Heart right ventricle (tissue), 16 donors: Measurements from ENCODE around the gene ADCY5. TPM values are rescaled to one million over a fixed set of nuclear protein-coding genes. Genes with fewer than 3 reads are reported as not detected.
A peak's percentile ranks its signal among the peaks of the same experiment; 100 is the strongest.

Experiments used
- ATAC-seq, 8 donors: fragments of 200-7000 bp; cut with Tn5 transposase; one replicate each; pipeline ENCODE4 v1.9.1; 2020; ENCODE audit warnings: mild to moderate bottlenecking in 8 of 8, moderate library complexity in 8 of 8, moderate number of reproducible peaks in 1 of 8
- DNase-seq, 2 donors: peaks; one replicate each; pipeline ENCODE4 v3.0.0-alpha.2; 2020
- H3K27ac ChIP-seq, 10 donors: fragments of 200-600 bp; sonication (generic) in 2 of 10; one replicate each; pipeline versions ENCODE4 v1.5.0 to v1.8.0; 2020 to 2022; ENCODE audit warnings: mild to moderate bottlenecking in 3 of 10
- H3K27me3 ChIP-seq, 7 donors: fragments of 200-600 bp; one replicate each; pipeline ENCODE4 v1.8.0; 2021 to 2022; ENCODE audit warnings: mild to moderate bottlenecking in 2 of 7
- H3K36me3 ChIP-seq, 9 donors: fragments of 200-600 bp; sonication (generic) in 1 of 9; one replicate each; pipeline versions ENCODE4 v1.5.0 to v1.8.0; 2020 to 2022; ENCODE audit warnings: mild to moderate bottlenecking in 2 of 9
- H3K4me1 ChIP-seq, 9 donors: fragments of 200-600 bp; sonication (generic) in 1 of 9; one replicate each; pipeline versions ENCODE4 v1.5.0 to v1.8.0; 2020 to 2022; ENCODE audit warnings: mild to moderate bottlenecking in 4 of 9
- H3K4me3 ChIP-seq, 10 donors: fragments of 200-600 bp; sonication (generic) in 2 of 10; one replicate each; pipeline versions ENCODE4 v1.5.0 to v1.8.0; 2020 to 2022; ENCODE audit warnings: mild to moderate bottlenecking in 7 of 10, moderate library complexity in 2 of 10
- H3K9me3 ChIP-seq, 11 donors: fragments of 200-600 bp in 10 of 11; sonication (generic) in 2 of 11; one replicate each; pipeline versions ENCODE4 v1.5.0 to v1.8.0; 2013 to 2022; ENCODE audit warnings: mild to moderate bottlenecking in 2 of 11, control low read depth in 1 of 11, moderate library complexity in 1 of 11
- WGBS, 2 donors: extraction: QIAGEN DNeasy Blood & Tissue Kit; methylation state at CpG; one replicate each; pipeline ENCODE4 v1.1.7; 2013; ENCODE audit warnings: inconsistent platforms in 1 of 2; 5-methylcytosine and 5-hydroxymethylcytosine counted together
- intact Hi-C, 10 donors: fragments of 100-400 bp; cut with DNase I; formaldehyde crosslinking; loops; one replicate each; pipeline versions ENCODE4 v1.11.1 to v1.14.2; 2022
- polyA plus RNA-seq, 2 donors: library from polyadenylated mRNA; stranded (reverse); fragments of 200-250 nt; gene quantifications; one replicate each; pipeline ENCODE4 v1.2.3, GENCODE V29; 2013
- total RNA-seq, 10 donors: library from RNA; stranded (reverse); fragmentation: NEBNext Ultra II Directional in 3 of 10; extraction: Animal tissue kit (Norgen Biotek cat#: 25700) in 3 of 10; gene quantifications; one replicate each; pipeline versions ENCODE4 v1.2.1 to v1.2.4, GENCODE V29; 2021 to 2023
- TF ChIP-seq, protein P1 (sequence below), 9 donors: fragments of 200-600 bp; sonication (generic) in 2 of 9; IDR thresholded peaks; one replicate each; pipeline versions ENCODE4 v1.5.0 to v1.8.0; 2021 to 2022; ENCODE audit warnings: antibody characterized with exemption in 9 of 9, mild to moderate bottlenecking in 5 of 9, moderate library complexity in 1 of 9
- donor health status: Arrhythmogenic right ventricular cardiomyopathy.
- donor health status: ischemic (EF 13 %, LVEDD 7.1; RV severe dilation, severe dysfunction).
- donor health status: healthy with polysubstance abuse.
- donor health status: DM: no; HTN: yes; CAD: no.
- donor health status: DM: no; HTN: no; CAD: no.
- donor health status: ischemic (EF 25% LVEDD 6.9; RV normal size, moderate dysfunction).
- donor health status: ischemic (EF 25% LVEDD 5.7; RV mildly dilated, moderate dysfunction).
- donor health status: healthy.
- donor health status: DM: yes; HTN: yes; CAD: no.
- donor health status: Ischemic cardiomyopathy.
- donor health status: ischemic (EF 35%, LVEDD 5.7; RV mildly dilated, moderate dysfunction).
- donor health status: nonischemic (EF 11% LVEDD 7.7; RV severe dilation, severe dysfunction).
- donor health status: DM: yes; HTN: yes; CAD: no.
- donor health status: PGD.
- donor health status: ischemic (EF 29% LVEDD 5.4; RV normal size, mild dysfunction).
- donor health status: nonischemic (EF 23%, LVEDD 6.1; RV moderate dilation, normal function).

Gene ADCY5
- total and polyA plus RNA-seq, 12 donors, result 37.2 to 245 (median 198) TPM

DNA sequence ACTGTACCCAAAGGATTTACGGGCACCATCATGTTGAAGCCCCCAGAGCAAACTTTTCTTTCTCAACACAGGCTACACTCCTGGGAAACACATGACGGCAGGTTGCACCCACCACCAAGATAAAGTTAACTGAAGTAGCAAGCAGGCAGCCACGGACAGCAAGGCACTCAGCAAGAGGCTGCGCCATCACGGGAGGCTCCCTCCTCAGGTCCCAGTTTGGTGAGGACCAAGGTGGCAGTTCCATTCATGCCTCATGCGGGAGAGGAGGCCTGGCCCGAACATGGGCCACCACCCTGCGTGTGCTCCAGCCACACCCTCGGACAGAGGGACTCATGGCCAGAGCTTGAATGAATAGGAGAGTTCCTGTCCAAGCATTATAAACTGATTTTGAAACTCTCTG is 6.8 kb downstream of the ADCY5 start:
- DNase-seq (no peak), ATAC-seq (no peak)
- intact Hi-C loops, result loop anchor here in 2 of 10 donors (5.0 to 10.0 kb wide), 2 partner anchors 55 to 113 kb away; no protein-coding TSS in a partner anchor
- peaks cover 0 to 31% (median 2%) of the 10 kb centered on the region in 7 donors for H3K27me3 ChIP-seq
- H3K27ac ChIP-seq, result peak overlapping the region in 5 of 10 donors; percentile 35 to 92 (median 56)
- H3K36me3 ChIP-seq, result no peaks in the 10 kb centered on the region
- no peaks in the 10 kb centered on the region for H3K9me3 ChIP-seq
- H3K4me3 ChIP-seq, result peak overlapping the region in 1 of 10 donors; percentile 5
- 51 to 70% methylated on average over 9 of the region's 9 CpGs for WGBS, 2 donors
- H3K4me1 ChIP-seq, result peaks cover 0 to 75% (median 30%) of the 10 kb centered on the region in 9 donors
- TF ChIP-seq, protein P1, sequence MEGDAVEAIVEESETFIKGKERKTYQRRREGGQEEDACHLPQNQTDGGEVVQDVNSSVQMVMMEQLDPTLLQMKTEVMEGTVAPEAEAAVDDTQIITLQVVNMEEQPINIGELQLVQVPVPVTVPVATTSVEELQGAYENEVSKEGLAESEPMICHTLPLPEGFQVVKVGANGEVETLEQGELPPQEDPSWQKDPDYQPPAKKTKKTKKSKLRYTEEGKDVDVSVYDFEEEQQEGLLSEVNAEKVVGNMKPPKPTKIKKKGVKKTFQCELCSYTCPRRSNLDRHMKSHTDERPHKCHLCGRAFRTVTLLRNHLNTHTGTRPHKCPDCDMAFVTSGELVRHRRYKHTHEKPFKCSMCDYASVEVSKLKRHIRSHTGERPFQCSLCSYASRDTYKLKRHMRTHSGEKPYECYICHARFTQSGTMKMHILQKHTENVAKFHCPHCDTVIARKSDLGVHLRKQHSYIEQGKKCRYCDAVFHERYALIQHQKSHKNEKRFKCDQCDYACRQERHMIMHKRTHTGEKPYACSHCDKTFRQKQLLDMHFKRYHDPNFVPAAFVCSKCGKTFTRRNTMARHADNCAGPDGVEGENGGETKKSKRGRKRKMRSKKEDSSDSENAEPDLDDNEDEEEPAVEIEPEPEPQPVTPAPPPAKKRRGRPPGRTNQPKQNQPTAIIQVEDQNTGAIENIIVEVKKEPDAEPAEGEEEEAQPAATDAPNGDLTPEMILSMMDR (IDR thresholded peaks at IDR 0.05), result no peak

DNA sequence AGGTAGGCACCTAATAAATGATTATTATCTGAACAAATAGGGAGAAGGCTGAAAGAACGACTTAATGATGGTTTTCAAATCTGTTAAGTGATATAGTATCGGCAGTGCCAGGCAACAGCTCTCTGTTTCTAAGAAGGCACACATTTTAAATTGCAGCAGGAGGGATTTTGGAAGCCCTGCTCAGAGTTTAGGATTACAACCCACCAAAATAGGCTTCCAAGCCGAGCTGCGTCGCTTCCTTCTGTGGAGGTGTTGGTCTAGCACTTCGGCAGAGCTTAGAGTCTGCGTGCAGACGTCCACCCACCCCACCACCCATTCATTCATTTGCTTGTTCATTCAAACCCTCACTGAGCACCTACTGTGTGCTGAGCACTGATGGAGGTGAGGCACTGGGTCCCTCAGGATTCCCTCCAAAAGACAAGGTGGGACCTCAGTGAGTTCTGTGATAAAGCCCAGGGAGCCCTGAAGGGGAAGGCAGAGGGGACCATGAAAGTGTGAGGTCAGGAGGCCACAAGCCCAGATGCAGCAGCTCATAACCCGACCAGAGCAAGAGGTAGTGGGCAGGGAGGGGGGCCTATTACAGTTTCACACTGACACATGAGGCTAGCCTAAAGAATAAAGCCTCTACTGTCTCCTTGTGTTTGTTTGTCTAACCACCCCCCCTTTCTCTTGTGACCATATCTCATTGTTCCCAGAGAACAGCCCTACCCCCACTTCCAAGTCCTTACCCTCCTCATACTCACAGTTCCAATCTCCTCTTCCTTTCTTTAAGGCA is 8.9 kb downstream of the ADCY5 start:
- Histone ChIP-seq H3K27me3 (peaks cover 0 to 14% (median 0%) of the 10 kb centered on the region in 7 donors), H3K27ac (peak overlapping the region in 2 of 10 donors; percentile 11 to 31), H3K9me3 (no peaks in the 10 kb centered on the region), H3K4me3 (no peak overlapping the region), H3K36me3 (no peaks in the 10 kb centered on the region), H3K4me1 (peaks cover 0 to 86% (median 32%) of the 10 kb centered on the region in 9 donors)
- 45 to 60% methylated on average over 9 of the region's 9 CpGs for WGBS, 2 donors
- DNase-seq (no peak), ATAC-seq (peak in 2 of 8 donors; percentile 14 to 29)
- intact Hi-C loops, result loop anchor here in 2 of 10 donors (5.0 to 10.0 kb wide), 2 partner anchors 53 to 115 kb away; no protein-coding TSS in a partner anchor
- TF ChIP-seq, protein P1 (IDR thresholded peaks at IDR 0.05), result no peak

GRCh38 chr3:123432832-123433523 is 15.9 kb downstream of the ADCY5 start:
- H3K36me3 ChIP-seq, result no peaks in the 10 kb centered on the region
- no peaks in the 10 kb centered on the region for H3K27me3 ChIP-seq
- peak; percentile 44 to 87 (median 78) for ATAC-seq
- intact Hi-C loops, result no loop called here
- DNase-seq, result peak in 1 of 2 donors; percentile 44
- TF ChIP-seq, protein P1 (IDR thresholded peaks at IDR 0.05), result no peak
- 36 to 52% methylated on average over 6 of the region's 6 CpGs for WGBS, 2 donors
- no peaks in the 10 kb centered on the region for H3K9me3 ChIP-seq
- peaks cover 12 to 93% (median 57%) of the 10 kb centered on the region in 9 donors for H3K4me1 ChIP-seq
- H3K27ac ChIP-seq, result peak overlapping the region in 8 of 10 donors; percentile 33 to 75 (median 62)
- H3K4me3 ChIP-seq, result no peak overlapping the region

- WGBS, 2 donors, result 57 to 66% methylated on average over 10 of the region's 10 CpGs
- intact Hi-C loops, result no loop called here
These were observed 17.1 kb downstream of the ADCY5 start for GRCh38 chr3:123431658-123432324.

More at GRCh38 chr3:123431658-123432324, 17.1 kb downstream of the ADCY5 start:
- Histone ChIP-seq H3K4me1 (peaks cover 12 to 92% (median 58%) of the 10 kb centered on the region in 9 donors), H3K36me3 (no peaks in the 10 kb centered on the region), H3K27ac (peak overlapping the region in 8 of 10 donors; percentile 10 to 75 (median 56)), H3K4me3 (no peak overlapping the region), H3K27me3 (no peaks in the 10 kb centered on the region), H3K9me3 (no peaks in the 10 kb centered on the region)
- DNase-seq (no peak), ATAC-seq (no peak)
- TF ChIP-seq, protein P1 (IDR thresholded peaks at IDR 0.05), result no peak
